AG10803 (cell line): Measurements from ENCODE around the gene FZD1.

Source experiments
- DNase-seq: peaks from one replicate; pipeline ENCODE4 v3.0.0; 2010; ENCODE audit warnings: low read depth
- H3K4me3 ChIP-seq: 2 replicates; pipeline ENCODE4 v1.5.1; 2011; ENCODE audit warnings: mild to moderate bottlenecking, low read length, control low read depth
- TF ChIP-seq, protein P1 (sequence below): conservative IDR thresholded peaks from 2 replicates; pipeline ENCODE4 v1.5.1; 2011; ENCODE audit warnings: mild to moderate bottlenecking, low read length, control low read depth, inconsistent platforms

Gene FZD1

GRCh38 chr7:91310830-91311460 is 46.7 kb downstream of the FZD1 start:
- no peak overlapping the region for H3K4me3 ChIP-seq
- peak; percentile 67 for DNase-seq
- TF ChIP-seq, protein P1, sequence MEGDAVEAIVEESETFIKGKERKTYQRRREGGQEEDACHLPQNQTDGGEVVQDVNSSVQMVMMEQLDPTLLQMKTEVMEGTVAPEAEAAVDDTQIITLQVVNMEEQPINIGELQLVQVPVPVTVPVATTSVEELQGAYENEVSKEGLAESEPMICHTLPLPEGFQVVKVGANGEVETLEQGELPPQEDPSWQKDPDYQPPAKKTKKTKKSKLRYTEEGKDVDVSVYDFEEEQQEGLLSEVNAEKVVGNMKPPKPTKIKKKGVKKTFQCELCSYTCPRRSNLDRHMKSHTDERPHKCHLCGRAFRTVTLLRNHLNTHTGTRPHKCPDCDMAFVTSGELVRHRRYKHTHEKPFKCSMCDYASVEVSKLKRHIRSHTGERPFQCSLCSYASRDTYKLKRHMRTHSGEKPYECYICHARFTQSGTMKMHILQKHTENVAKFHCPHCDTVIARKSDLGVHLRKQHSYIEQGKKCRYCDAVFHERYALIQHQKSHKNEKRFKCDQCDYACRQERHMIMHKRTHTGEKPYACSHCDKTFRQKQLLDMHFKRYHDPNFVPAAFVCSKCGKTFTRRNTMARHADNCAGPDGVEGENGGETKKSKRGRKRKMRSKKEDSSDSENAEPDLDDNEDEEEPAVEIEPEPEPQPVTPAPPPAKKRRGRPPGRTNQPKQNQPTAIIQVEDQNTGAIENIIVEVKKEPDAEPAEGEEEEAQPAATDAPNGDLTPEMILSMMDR, result no peak

DNA sequence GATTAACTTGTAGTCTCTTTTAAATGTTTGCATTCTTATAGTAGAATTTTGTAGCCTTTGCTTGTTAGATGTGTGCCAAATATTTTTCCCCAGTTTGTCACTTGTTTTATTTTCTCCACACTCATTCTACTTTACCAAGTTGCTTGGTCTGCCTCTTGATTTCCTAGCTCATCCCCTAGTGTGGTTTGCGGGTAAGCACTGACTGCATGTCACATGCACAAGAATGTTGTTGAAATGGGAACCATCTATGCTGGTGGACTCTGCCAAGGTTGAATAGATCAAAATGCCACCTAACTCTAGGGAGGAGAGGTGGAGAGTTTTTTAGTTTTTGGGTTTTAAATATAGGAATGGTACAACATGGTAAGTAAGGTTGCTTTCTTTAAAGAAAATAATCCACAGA is 47.6 kb downstream of the FZD1 start:
- H3K4me3 ChIP-seq, result no peak overlapping the region
- TF ChIP-seq, protein P1, result no peak
- DNase-seq, result peak; percentile 31

GRCh38 chr7:91313113-91313512 is 48.9 kb downstream of the FZD1 start:
- no peak for DNase-seq
- TF ChIP-seq, protein P1, result no peak

DNA sequence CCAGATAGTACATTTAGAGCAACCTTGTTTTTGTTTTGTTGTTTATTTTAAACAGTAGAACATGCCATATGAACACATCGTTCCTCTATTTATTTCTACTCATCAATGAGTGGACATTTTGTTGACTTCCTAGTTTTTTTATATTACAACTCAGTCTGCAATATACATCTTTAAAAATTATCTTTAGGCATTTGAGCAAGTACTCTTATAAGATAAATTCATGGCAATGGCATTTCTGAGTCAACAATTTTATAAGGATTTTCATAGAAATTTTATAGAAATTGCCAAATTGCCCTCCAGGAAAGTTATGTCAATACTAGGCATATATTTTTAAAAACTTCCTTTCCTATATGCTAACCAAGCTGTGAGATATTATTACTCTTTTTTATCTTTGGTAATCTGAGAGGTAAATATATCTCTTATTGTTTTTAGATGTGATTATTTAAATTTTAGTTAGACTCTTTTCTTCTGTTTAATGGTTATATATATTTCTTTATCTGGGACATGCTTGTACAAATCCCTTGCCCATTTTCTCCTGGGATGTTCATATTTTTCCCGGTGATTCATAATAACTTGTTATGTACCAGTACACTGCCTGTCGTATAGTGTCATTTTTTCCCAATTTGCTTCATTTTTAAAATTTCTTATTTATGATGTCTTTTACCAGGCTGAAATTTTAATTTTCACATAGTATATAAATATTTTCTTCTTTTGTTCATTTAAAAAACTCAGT is 50.5 kb downstream of the FZD1 start:
- H3K4me3 ChIP-seq, result no peak overlapping the region
- TF ChIP-seq, protein P1, result no peak
- DNase-seq, result no peak

More at GRCh38 chr7:91313113-91313512, 48.9 kb downstream of the FZD1 start:
- H3K4me3 ChIP-seq, result no peak overlapping the region

GRCh38 chr7:91316426-91316825 is 52.2 kb downstream of the FZD1 start:
- no peak overlapping the region for H3K4me3 ChIP-seq
- no peak for DNase-seq
- TF ChIP-seq, protein P1, result no peak

- TF ChIP-seq, protein P1, result no peak
- no peak overlapping the region for H3K4me3 ChIP-seq
- DNase-seq, result no peak
These were observed 55.1 kb downstream of the FZD1 start for GRCh38 chr7:91319351-91319750.
